Spleen (tissue), 11 donors: Measurements from ENCODE around the gene METTL25. TPM values are rescaled to one million over a fixed set of nuclear protein-coding genes. Genes with fewer than 3 reads are reported as not detected.

ENCODE experiments used
- DNase-seq: peaks from one replicate; pipeline ENCODE4 v3.0.0-alpha.2; 2020
- H3K27ac ChIP-seq, 8 donors: fragments of 200-600 bp; sonication (generic) in 7 of 8; 1 replicate in 4 of 8; 2 replicates in 4 of 8; pipeline versions ENCODE4 v1.5.0 to v1.8.0; 2016 to 2021; ENCODE audit warnings: inconsistent platforms in 4 of 8, mild to moderate bottlenecking in 4 of 8, moderate library complexity in 1 of 8
- H3K27me3 ChIP-seq, 7 donors: fragments of 200-600 bp; sonication (generic) in 6 of 7; replicated peaks in 1 of 7; 1 replicate in 4 of 7; 2 replicates in 3 of 7; pipeline versions ENCODE4 v1.5.0 to v1.8.0; 2016 to 2021; ENCODE audit warnings: inconsistent platforms in 3 of 7, mild to moderate bottlenecking in 1 of 7
- H3K36me3 ChIP-seq, 6 donors: fragments of 200-600 bp; sonication (generic) in 5 of 6; 1 replicate in 4 of 6; 2 replicates in 2 of 6; pipeline versions ENCODE4 v1.5.0 to v1.8.0; 2016 to 2021; ENCODE audit warnings: inconsistent platforms in 2 of 6
- H3K4me1 ChIP-seq, 6 donors: fragments of 200-600 bp; sonication (generic) in 5 of 6; 1 replicate in 3 of 6; 2 replicates in 3 of 6; pipeline versions ENCODE4 v1.5.0 to v1.8.0; 2016 to 2021; ENCODE audit warnings: inconsistent platforms in 3 of 6
- H3K4me3 ChIP-seq, 8 donors: fragments of 200-600 bp; sonication (generic) in 7 of 8; 1 replicate in 4 of 8; 2 replicates in 4 of 8; pipeline versions ENCODE4 v1.5.0 to v1.8.0; 2016 to 2021; ENCODE audit warnings: inconsistent platforms in 4 of 8, mild to moderate bottlenecking in 4 of 8, moderate library complexity in 2 of 8
- H3K9me3 ChIP-seq, 8 donors: fragments of 200-600 bp; sonication (generic) in 7 of 8; 1 replicate in 4 of 8; 2 replicates in 4 of 8; pipeline versions ENCODE4 v1.5.0 to v1.8.0; 2016 to 2021; ENCODE audit warnings: inconsistent platforms in 4 of 8
- CTCF ChIP-seq, 11 experiments: fragments of 200-600 bp in 7 of 11; fragments of 450-650 bp in 4 of 11; sonication (generic) in 4 of 11; IDR thresholded peaks in 8 of 11; conservative IDR thresholded peaks in 3 of 11; 1 replicate in 7 of 11; 2 replicates in 4 of 11; pipeline versions ENCODE4 v1.4.0 to v1.8.0; 2016 to 2021; ENCODE audit warnings: antibody characterized with exemption in 11 of 11, inconsistent platforms in 4 of 11, mild to moderate bottlenecking in 1 of 11
- POLR2A ChIP-seq, 3 donors: fragments of 450-650 bp; IDR thresholded peaks; one replicate each; pipeline ENCODE4 v1.5.1; 2017; ENCODE audit warnings: antibody characterized with exemption in 3 of 3, mild to moderate bottlenecking in 1 of 3
- POLR2AphosphoS5 ChIP-seq, 3 donors: sonication (generic); formaldehyde crosslinking; IDR thresholded peaks; one replicate each; pipeline ENCODE4 v1.5.1; 2017; ENCODE audit warnings: antibody characterized with exemption in 3 of 3
- WGBS, 5 donors: extraction: QIAGEN DNeasy Blood & Tissue Kit in 3 of 5; methylation state at CpG; one replicate each; pipeline versions ENCODE4 v1.1.5 to v1.1.7; 2013 to 2018; 5-methylcytosine and 5-hydroxymethylcytosine counted together
- intact Hi-C: fragments of 100-400 bp; cut with DNase I; formaldehyde crosslinking; loops from one replicate; pipeline ENCODE4 v1.15.0; 2023; ENCODE audit warnings: low total_unique reads
- polyA plus RNA-seq, 3 donors: library from polyadenylated mRNA; stranded (reverse); fragments of 200-250 nt; gene quantifications; one replicate each; pipeline ENCODE4 v1.2.1, GENCODE V29; 2013
- total RNA-seq, 7 donors: library from RNA; depleted of rRNA in 3 of 7; stranded (reverse); fragments of >200 nt in 3 of 7; fragmentation: NEBNext Ultra II Directional in 4 of 7; extraction: Animal tissue kit (Norgen Biotek cat#: 25700) in 4 of 7; gene quantifications; one replicate each; pipeline versions ENCODE4 v1.1.0 to v1.2.1, GENCODE V29; 2016 to 2021
- donor health status: healthy with polysubstance abuse.
- donor health status: DM: no; HTN: no; CAD: no; lungs with moderate emphysema.
- donor health status: DM: no; HTN: no; CAD: no.
- donor health status: Bipolar disorder and iron deficiency.
- donor health status: healthy.
- donor health status: DM: no; HTN: no; CAD: no.
- donor health status: DM: yes; HTN: yes; CAD: no.

METTL25 gene
- total and polyA plus RNA-seq, 10 donors: 6.2 to 21.1 (median 17.9) TPM

- Histone ChIP-seq H3K36me3 (peaks cover 3 to 80% (median 49%) of the 10 kb centered on the region in 6 donors), H3K27ac (no peak overlapping the region), H3K4me1 (peaks cover 0 to 16% (median 7%) of the 10 kb centered on the region in 6 donors), H3K27me3 (no peaks in the 10 kb centered on the region), H3K4me3 (no peak overlapping the region), H3K9me3 (no peaks in the 10 kb centered on the region)
- DNase-seq: no peak
- intact Hi-C loops: loop anchor here (10.0 kb wide), 1 partner anchor 335 kb away; the partner anchor contains the start of gene TMTC2
- TF ChIP-seq POLR2A (IDR thresholded peaks at IDR 0.05) (no peak), POLR2AphosphoS5 (IDR thresholded peaks at IDR 0.05) (no peak), CTCF (IDR thresholded peaks at IDR 0.05 in 8 of 11, conservative IDR thresholded peaks at IDR 0.05 in 3 of 11) (no peak)
- 94 to 96% (median 95%) methylated on average over 3 of the region's 3 CpGs for WGBS, 5 donors
Observed at GRCh38 chr12:82350161-82350560, 8.2 kb upstream of the METTL25 start.

- TF ChIP-seq POLR2A (IDR thresholded peaks at IDR 0.05): no peak
- TF ChIP-seq CTCF (IDR thresholded peaks at IDR 0.05 in 8 of 11, conservative IDR thresholded peaks at IDR 0.05 in 3 of 11): no peak
- TF ChIP-seq POLR2AphosphoS5 (IDR thresholded peaks at IDR 0.05): no peak
- Histone ChIP-seq H3K27me3 (no peaks in the 10 kb centered on the region), H3K4me1 (peaks cover 7 to 28% (median 20%) of the 10 kb centered on the region in 6 donors), H3K36me3 (peaks cover 3 to 92% (median 53%) of the 10 kb centered on the region in 6 donors), H3K9me3 (no peaks in the 10 kb centered on the region), H3K4me3 (no peak overlapping the region), H3K27ac (no peak overlapping the region)
- WGBS, 5 donors: 91 to 96% (median 93%) methylated on average over 6 of the region's 6 CpGs
- intact Hi-C loops: loop anchor here (10.0 kb wide), 1 partner anchor 333 kb away; the partner anchor contains the start of gene TMTC2
- DNase-seq: no peak
Observed at GRCh38 chr12:82351390-82351789, 6.9 kb upstream of the METTL25 start.

- 48 to 56% (median 52%) methylated on average over 4 of the region's 4 CpGs for WGBS, 5 donors
- TF ChIP-seq CTCF (IDR thresholded peaks at IDR 0.05 in 8 of 11, conservative IDR thresholded peaks at IDR 0.05 in 3 of 11) (no peak), POLR2AphosphoS5 (IDR thresholded peaks at IDR 0.05) (no peak), POLR2A (IDR thresholded peaks at IDR 0.05) (no peak)
- intact Hi-C loops: loop anchor here (10.0 kb wide), 1 partner anchor 327 kb away; the partner anchor contains the start of gene TMTC2
Observed at GRCh38 chr12:82357340-82357739, 989 bp upstream of the METTL25 start.

GRCh38 chr12:82357845-82358199 is 507 bp upstream of the METTL25 start:
- WGBS, 5 donors: 0 to 2% (median 1%) methylated on average over 10 of the region's 10 CpGs
- intact Hi-C loops: loop anchor here (10.0 kb wide), 1 partner anchor 327 kb away; the partner anchor contains the start of gene TMTC2

More at GRCh38 chr12:82357340-82357739, 989 bp upstream of the METTL25 start:
- DNase-seq: no peak
- peak overlapping the region; percentile 72 to 95 (median 86) for H3K4me3 ChIP-seq
- no peaks in the 10 kb centered on the region for H3K27me3 ChIP-seq
- peaks cover 26 to 71% (median 51%) of the 10 kb centered on the region in 6 donors for H3K4me1 ChIP-seq
- no peaks in the 10 kb centered on the region for H3K9me3 ChIP-seq
- peak overlapping the region in 5 of 8 donors; percentile 94 to 98 (median 97) for H3K27ac ChIP-seq
- H3K36me3 ChIP-seq: peaks cover 3 to 61% (median 40%) of the 10 kb centered on the region in 6 donors

More at GRCh38 chr12:82357845-82358199, 507 bp upstream of the METTL25 start:
- DNase-seq: no peak
- peaks cover 26 to 71% (median 51%) of the 10 kb centered on the region in 6 donors for H3K4me1 ChIP-seq
- TF ChIP-seq CTCF (IDR thresholded peaks at IDR 0.05 in 8 of 11, conservative IDR thresholded peaks at IDR 0.05 in 3 of 11): no peak
- TF ChIP-seq POLR2AphosphoS5 (IDR thresholded peaks at IDR 0.05): no peak
- TF ChIP-seq POLR2A (IDR thresholded peaks at IDR 0.05): no peak
- peak overlapping the region; percentile 94 to 98 (median 96) for H3K27ac ChIP-seq
- H3K9me3 ChIP-seq: no peaks in the 10 kb centered on the region
- peak overlapping the region; percentile 72 to 95 (median 86) for H3K4me3 ChIP-seq
- peaks cover under 1 to 57% (median 35%) of the 10 kb centered on the region in 6 donors for H3K36me3 ChIP-seq
- H3K27me3 ChIP-seq: no peaks in the 10 kb centered on the region
